ENCODE measurements around the gene NTRK3.

Gene NTRK3

DNA sequence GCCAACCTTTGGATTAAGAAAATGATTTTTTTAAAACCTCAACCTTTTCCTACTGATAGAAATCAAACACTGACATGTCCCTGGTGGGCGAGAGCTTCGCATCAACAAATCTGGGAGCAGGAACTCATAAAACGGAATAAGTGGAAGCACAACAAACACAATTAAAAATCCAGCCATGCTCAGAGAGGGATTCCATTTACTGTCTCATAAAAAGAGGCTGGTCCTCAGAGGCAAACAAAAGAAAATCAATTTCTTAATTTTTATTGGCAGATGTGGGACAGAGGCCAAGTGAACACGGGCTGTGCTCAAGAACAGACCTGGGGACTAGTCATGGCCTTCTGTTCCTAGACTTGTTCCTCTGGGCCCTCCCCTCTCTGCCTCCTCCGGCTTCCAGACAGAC, 214.5 kb downstream of the NTRK3 start:
- DNase-seq (no peak), ATAC-seq (ENCODE audit: insufficient read depth, low read depth) (no peak)
- H3K36me3 ChIP-seq (ENCODE audit: insufficient read depth, low read length): no peaks in the 10 kb centered on the region
- H2AFZ ChIP-seq (ENCODE audit: low read depth, low read length): no peak overlapping the region
- no peak overlapping the region for H3K27ac ChIP-seq (ENCODE audit: low read length)
- TF ChIP-seq, protein P1, sequence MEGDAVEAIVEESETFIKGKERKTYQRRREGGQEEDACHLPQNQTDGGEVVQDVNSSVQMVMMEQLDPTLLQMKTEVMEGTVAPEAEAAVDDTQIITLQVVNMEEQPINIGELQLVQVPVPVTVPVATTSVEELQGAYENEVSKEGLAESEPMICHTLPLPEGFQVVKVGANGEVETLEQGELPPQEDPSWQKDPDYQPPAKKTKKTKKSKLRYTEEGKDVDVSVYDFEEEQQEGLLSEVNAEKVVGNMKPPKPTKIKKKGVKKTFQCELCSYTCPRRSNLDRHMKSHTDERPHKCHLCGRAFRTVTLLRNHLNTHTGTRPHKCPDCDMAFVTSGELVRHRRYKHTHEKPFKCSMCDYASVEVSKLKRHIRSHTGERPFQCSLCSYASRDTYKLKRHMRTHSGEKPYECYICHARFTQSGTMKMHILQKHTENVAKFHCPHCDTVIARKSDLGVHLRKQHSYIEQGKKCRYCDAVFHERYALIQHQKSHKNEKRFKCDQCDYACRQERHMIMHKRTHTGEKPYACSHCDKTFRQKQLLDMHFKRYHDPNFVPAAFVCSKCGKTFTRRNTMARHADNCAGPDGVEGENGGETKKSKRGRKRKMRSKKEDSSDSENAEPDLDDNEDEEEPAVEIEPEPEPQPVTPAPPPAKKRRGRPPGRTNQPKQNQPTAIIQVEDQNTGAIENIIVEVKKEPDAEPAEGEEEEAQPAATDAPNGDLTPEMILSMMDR (IDR thresholded peaks at IDR 0.05; ENCODE audit: borderline replicate concordance, extremely low read depth, low read length, poor library complexity, severe bottlenecking): no peak
- no peak for TF ChIP-seq EZH2 (IDR thresholded peaks at IDR 0.05; ENCODE audit: borderline replicate concordance, low read depth, low read length, severe bottlenecking)
- no peak overlapping the region for H3K4me3 ChIP-seq (ENCODE audit: low read depth in 1 of 2, low read length in 2 of 2)
- H3K4me2 ChIP-seq (ENCODE audit: insufficient read depth, low read length): no peak overlapping the region
- no peaks in the 10 kb centered on the region for H4K20me1 ChIP-seq (ENCODE audit: insufficient read depth, low read length)
- H3K9me3 ChIP-seq (ENCODE audit: insufficient read depth, low read length, severe bottlenecking): no peaks in the 10 kb centered on the region
- no peak overlapping the region for H3K9ac ChIP-seq (ENCODE audit: low read depth, low read length)
- no peaks in the 10 kb centered on the region for H3K79me2 ChIP-seq (ENCODE audit: insufficient read depth, low read length)
- no peaks in the 10 kb centered on the region for H3K4me1 ChIP-seq (ENCODE audit: insufficient read depth, low read length)
- no peaks in the 10 kb centered on the region for H3K27me3 ChIP-seq (ENCODE audit: insufficient read depth, low read length, poor library complexity)

DNA sequence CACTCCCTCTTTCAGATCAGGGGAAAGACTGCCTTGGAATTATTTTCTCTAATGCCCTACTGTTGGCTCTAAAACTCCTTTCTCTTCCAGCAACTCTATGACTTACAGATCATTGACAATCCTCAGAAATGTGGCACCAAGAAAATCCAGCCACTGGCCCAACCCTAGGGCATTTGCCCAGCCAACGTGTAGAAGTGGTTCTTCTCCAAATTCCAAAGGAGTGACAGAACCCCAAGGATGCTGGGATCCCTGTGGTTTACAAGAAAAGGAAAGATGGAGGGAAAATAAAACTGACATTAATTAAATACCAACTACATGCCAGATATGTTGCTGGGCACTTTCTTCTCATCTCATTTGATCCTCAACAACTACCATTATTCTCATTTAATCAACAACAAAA, 216.0 kb downstream of the NTRK3 start:
- Histone ChIP-seq H3K79me2 (ENCODE audit: insufficient read depth, low read length) (no peaks in the 10 kb centered on the region), H3K9ac (ENCODE audit: low read depth, low read length) (no peak overlapping the region), H2AFZ (ENCODE audit: low read depth, low read length) (no peak overlapping the region), H4K20me1 (ENCODE audit: insufficient read depth, low read length) (no peaks in the 10 kb centered on the region), H3K9me3 (ENCODE audit: insufficient read depth, low read length, severe bottlenecking) (no peaks in the 10 kb centered on the region), H3K27ac (ENCODE audit: low read length) (no peak overlapping the region), H3K4me2 (ENCODE audit: insufficient read depth, low read length) (no peak overlapping the region), H3K27me3 (ENCODE audit: insufficient read depth, low read length, poor library complexity) (peaks cover 5% of the 10 kb centered on the region), H3K4me3 (ENCODE audit: low read depth in 1 of 2, low read length in 2 of 2) (no peak overlapping the region), H3K4me1 (ENCODE audit: insufficient read depth, low read length) (no peaks in the 10 kb centered on the region), H3K36me3 (ENCODE audit: insufficient read depth, low read length) (no peaks in the 10 kb centered on the region)
- TF ChIP-seq, protein P1 (IDR thresholded peaks at IDR 0.05; ENCODE audit: borderline replicate concordance, extremely low read depth, low read length, poor library complexity, severe bottlenecking): no peak
- TF ChIP-seq EZH2 (IDR thresholded peaks at IDR 0.05; ENCODE audit: borderline replicate concordance, low read depth, low read length, severe bottlenecking): no peak
- ATAC-seq (ENCODE audit: insufficient read depth, low read depth) (no peak), DNase-seq (no peak)

DNA sequence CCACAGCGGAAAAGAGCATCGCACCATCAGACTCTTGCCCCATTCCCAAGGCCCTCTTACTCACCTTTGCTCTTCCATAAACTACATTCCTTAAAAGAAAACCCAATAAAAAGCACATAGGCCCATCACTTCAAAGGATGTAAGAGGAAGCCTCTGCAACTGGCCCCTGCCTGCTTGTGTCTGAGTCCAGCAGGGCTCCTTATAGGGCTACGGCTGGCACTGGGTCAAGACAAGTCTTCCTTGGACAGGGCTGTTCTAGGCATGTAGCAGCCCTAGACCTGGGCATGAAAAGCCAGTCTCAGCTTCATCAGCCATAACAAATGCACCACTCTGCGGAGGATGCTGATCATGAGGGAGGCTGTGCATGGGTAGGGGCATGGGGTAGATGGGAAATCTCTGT, 218.3 kb downstream of the NTRK3 start:
- no peaks in the 10 kb centered on the region for H4K20me1 ChIP-seq (ENCODE audit: insufficient read depth, low read length)
- H3K27ac ChIP-seq (ENCODE audit: low read length): no peak overlapping the region
- peaks cover 5% of the 10 kb centered on the region for H3K27me3 ChIP-seq (ENCODE audit: insufficient read depth, low read length, poor library complexity)
- H3K4me3 ChIP-seq (ENCODE audit: low read depth in 1 of 2, low read length in 2 of 2): no peak overlapping the region
- H3K4me2 ChIP-seq (ENCODE audit: insufficient read depth, low read length): no peak overlapping the region
- H2AFZ ChIP-seq (ENCODE audit: low read depth, low read length): no peak overlapping the region
- no peaks in the 10 kb centered on the region for H3K9me3 ChIP-seq (ENCODE audit: insufficient read depth, low read length, severe bottlenecking)
- ATAC-seq (ENCODE audit: insufficient read depth, low read depth) (no peak), DNase-seq (no peak)
- H3K79me2 ChIP-seq (ENCODE audit: insufficient read depth, low read length): no peaks in the 10 kb centered on the region
- H3K9ac ChIP-seq (ENCODE audit: low read depth, low read length): no peak overlapping the region
- no peaks in the 10 kb centered on the region for H3K36me3 ChIP-seq (ENCODE audit: insufficient read depth, low read length)
- TF ChIP-seq EZH2 (IDR thresholded peaks at IDR 0.05; ENCODE audit: borderline replicate concordance, low read depth, low read length, severe bottlenecking): no peak
- TF ChIP-seq, protein P1 (IDR thresholded peaks at IDR 0.05; ENCODE audit: borderline replicate concordance, extremely low read depth, low read length, poor library complexity, severe bottlenecking): no peak
- no peaks in the 10 kb centered on the region for H3K4me1 ChIP-seq (ENCODE audit: insufficient read depth, low read length)
